HCT116 (cell line): Measurements from ENCODE around the gene BBLN.

ENCODE experiments used
- CEBPB ChIP-seq: IDR thresholded peaks from 2 replicates; pipeline ENCODE4 v1.6.1; 2012; ENCODE audit warnings: low read depth
- EZH2 ChIP-seq: fragments of 200-600 bp; sonication (generic); IDR thresholded peaks from 2 replicates; pipeline ENCODE4 v1.6.1; 2017; ENCODE audit warnings: antibody characterized with exemption, mixed run types
- FOSL1 ChIP-seq: IDR thresholded peaks from 2 replicates; pipeline ENCODE4 v1.6.1; 2012; ENCODE audit warnings: low read depth
- JUND ChIP-seq: IDR thresholded peaks from 2 replicates; pipeline ENCODE4 v1.6.1; 2012
- POLR2A ChIP-seq: IDR thresholded peaks from 2 replicates; pipeline ENCODE4 v1.7.0; 2011; ENCODE audit warnings: borderline replicate concordance; ENCODE audit not compliant: insufficient read depth, insufficient read length; ENCODE audit errors: extremely low read depth
- POLR2AphosphoS5 ChIP-seq: IDR thresholded peaks from 2 replicates; pipeline ENCODE4 v1.6.1; 2011; ENCODE audit warnings: mild to moderate bottlenecking, low read depth, low read length, moderate library complexity
- RAD21 ChIP-seq: IDR thresholded peaks from 2 replicates; pipeline ENCODE4 v1.6.1; 2012; ENCODE audit warnings: low read depth, mild to moderate bottlenecking
- SP1 ChIP-seq: IDR thresholded peaks from 2 replicates; pipeline ENCODE4 v1.6.1; 2012; ENCODE audit warnings: low read depth
- YY1 ChIP-seq: IDR thresholded peaks from 2 replicates; pipeline ENCODE4 v1.6.1; 2011; ENCODE audit warnings: low read length, low read depth, moderate library complexity, mild to moderate bottlenecking; ENCODE audit not compliant: insufficient replicate concordance; ENCODE audit errors: extremely low read depth
- ZNF274 ChIP-seq: fragments of 200-500 bp; sonication (Bioruptor generic); IDR thresholded peaks from 2 replicates; pipeline ENCODE4 v1.6.1; 2014; ENCODE audit warnings: mild to moderate bottlenecking, low read depth, low read length, inconsistent platforms
- TF ChIP-seq, protein P1 (sequence below), 3 experiments: fragments of 200-600 bp in 1 of 3; sonication (generic) in 1 of 3; IDR thresholded peaks in 2 of 3; conservative IDR thresholded peaks in 1 of 3; 2 replicates each; pipeline ENCODE4 v1.5.1; 2012 to 2017; ENCODE audit warnings: low read depth in 2 of 3, low read length in 2 of 3, antibody characterized with exemption in 1 of 3, borderline replicate concordance in 1 of 3, control low read depth in 1 of 3, mild to moderate bottlenecking in 1 of 3, mixed read lengths in 1 of 3, mixed run types in 1 of 3, moderate library complexity in 1 of 3; ENCODE audit not compliant: insufficient read depth in 1 of 3
- TF ChIP-seq, protein P2 (sequence below): IDR thresholded peaks from 2 replicates; pipeline ENCODE4 v1.6.1; 2011; ENCODE audit warnings: mild to moderate bottlenecking, low read length, moderate library complexity; ENCODE audit not compliant: insufficient replicate concordance; ENCODE audit errors: extremely low read depth
- TF ChIP-seq, protein P3 (sequence below): IDR thresholded peaks from 2 replicates; pipeline ENCODE4 v1.6.1; 2012
- TF ChIP-seq, protein P4 (sequence below): IDR thresholded peaks from 2 replicates; pipeline ENCODE4 v1.6.1; 2012; ENCODE audit warnings: low read depth

DNA sequence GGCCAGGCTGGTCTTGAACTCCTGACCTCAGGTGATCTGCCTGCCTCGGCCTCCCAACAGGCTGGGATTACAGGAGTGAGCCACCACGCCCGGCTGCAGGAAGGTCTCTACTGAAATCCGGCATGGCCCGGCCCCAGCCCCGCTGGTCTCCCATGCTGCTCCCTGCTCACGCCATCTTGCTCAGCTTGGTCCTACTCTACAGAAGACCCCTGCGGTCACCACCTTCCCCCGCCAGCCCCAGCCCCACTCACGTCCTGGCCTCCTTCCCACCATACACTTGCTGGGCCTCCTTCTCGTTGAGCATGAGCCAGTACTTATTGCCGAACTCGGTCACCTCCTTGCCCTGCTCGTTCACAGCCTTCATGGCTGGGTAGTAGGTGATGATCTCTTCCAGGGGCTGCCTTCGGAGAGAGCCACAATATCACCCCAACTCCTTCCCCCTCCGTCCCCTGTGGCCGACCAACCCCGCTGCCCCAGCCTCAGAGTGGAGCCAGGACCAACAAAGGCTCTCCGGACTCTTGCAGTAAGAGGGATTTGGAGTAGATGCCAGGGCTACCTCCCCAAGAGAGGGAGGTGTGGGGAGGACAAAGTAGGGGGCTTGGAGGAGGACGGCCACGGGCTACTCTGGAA lies 36.5 kb upstream of the BBLN start:
- TF ChIP-seq RAD21 (no peak), YY1 (no peak), POLR2AphosphoS5 (no peak), POLR2A (no peak), EZH2 (no peak), SP1 (no peak), JUND (no peak), FOSL1 (no peak), ZNF274 (no peak), CEBPB (no peak)
- TF ChIP-seq, protein P1, sequence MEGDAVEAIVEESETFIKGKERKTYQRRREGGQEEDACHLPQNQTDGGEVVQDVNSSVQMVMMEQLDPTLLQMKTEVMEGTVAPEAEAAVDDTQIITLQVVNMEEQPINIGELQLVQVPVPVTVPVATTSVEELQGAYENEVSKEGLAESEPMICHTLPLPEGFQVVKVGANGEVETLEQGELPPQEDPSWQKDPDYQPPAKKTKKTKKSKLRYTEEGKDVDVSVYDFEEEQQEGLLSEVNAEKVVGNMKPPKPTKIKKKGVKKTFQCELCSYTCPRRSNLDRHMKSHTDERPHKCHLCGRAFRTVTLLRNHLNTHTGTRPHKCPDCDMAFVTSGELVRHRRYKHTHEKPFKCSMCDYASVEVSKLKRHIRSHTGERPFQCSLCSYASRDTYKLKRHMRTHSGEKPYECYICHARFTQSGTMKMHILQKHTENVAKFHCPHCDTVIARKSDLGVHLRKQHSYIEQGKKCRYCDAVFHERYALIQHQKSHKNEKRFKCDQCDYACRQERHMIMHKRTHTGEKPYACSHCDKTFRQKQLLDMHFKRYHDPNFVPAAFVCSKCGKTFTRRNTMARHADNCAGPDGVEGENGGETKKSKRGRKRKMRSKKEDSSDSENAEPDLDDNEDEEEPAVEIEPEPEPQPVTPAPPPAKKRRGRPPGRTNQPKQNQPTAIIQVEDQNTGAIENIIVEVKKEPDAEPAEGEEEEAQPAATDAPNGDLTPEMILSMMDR (IDR thresholded peaks at IDR 0.05 in 2 of 3, conservative IDR thresholded peaks at IDR 0.05 in 1 of 3; ENCODE audit: borderline replicate concordance in 1 of 3, insufficient read depth in 1 of 3, low read depth in 2 of 3, low read length in 2 of 3) = no peak
- TF ChIP-seq, protein P2, sequence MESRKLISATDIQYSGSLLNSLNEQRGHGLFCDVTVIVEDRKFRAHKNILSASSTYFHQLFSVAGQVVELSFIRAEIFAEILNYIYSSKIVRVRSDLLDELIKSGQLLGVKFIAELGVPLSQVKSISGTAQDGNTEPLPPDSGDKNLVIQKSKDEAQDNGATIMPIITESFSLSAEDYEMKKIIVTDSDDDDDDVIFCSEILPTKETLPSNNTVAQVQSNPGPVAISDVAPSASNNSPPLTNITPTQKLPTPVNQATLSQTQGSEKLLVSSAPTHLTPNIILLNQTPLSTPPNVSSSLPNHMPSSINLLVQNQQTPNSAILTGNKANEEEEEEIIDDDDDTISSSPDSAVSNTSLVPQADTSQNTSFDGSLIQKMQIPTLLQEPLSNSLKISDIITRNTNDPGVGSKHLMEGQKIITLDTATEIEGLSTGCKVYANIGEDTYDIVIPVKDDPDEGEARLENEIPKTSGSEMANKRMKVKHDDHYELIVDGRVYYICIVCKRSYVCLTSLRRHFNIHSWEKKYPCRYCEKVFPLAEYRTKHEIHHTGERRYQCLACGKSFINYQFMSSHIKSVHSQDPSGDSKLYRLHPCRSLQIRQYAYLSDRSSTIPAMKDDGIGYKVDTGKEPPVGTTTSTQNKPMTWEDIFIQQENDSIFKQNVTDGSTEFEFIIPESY = no peak
- TF ChIP-seq, protein P3, sequence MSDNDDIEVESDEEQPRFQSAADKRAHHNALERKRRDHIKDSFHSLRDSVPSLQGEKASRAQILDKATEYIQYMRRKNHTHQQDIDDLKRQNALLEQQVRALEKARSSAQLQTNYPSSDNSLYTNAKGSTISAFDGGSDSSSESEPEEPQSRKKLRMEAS = no peak
- TF ChIP-seq, protein P4, sequence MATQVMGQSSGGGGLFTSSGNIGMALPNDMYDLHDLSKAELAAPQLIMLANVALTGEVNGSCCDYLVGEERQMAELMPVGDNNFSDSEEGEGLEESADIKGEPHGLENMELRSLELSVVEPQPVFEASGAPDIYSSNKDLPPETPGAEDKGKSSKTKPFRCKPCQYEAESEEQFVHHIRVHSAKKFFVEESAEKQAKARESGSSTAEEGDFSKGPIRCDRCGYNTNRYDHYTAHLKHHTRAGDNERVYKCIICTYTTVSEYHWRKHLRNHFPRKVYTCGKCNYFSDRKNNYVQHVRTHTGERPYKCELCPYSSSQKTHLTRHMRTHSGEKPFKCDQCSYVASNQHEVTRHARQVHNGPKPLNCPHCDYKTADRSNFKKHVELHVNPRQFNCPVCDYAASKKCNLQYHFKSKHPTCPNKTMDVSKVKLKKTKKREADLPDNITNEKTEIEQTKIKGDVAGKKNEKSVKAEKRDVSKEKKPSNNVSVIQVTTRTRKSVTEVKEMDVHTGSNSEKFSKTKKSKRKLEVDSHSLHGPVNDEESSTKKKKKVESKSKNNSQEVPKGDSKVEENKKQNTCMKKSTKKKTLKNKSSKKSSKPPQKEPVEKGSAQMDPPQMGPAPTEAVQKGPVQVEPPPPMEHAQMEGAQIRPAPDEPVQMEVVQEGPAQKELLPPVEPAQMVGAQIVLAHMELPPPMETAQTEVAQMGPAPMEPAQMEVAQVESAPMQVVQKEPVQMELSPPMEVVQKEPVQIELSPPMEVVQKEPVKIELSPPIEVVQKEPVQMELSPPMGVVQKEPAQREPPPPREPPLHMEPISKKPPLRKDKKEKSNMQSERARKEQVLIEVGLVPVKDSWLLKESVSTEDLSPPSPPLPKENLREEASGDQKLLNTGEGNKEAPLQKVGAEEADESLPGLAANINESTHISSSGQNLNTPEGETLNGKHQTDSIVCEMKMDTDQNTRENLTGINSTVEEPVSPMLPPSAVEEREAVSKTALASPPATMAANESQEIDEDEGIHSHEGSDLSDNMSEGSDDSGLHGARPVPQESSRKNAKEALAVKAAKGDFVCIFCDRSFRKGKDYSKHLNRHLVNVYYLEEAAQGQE = no peak
